Measurements from ENCODE around the gene SH3PXD2A.

The SH3PXD2A gene

DNA sequence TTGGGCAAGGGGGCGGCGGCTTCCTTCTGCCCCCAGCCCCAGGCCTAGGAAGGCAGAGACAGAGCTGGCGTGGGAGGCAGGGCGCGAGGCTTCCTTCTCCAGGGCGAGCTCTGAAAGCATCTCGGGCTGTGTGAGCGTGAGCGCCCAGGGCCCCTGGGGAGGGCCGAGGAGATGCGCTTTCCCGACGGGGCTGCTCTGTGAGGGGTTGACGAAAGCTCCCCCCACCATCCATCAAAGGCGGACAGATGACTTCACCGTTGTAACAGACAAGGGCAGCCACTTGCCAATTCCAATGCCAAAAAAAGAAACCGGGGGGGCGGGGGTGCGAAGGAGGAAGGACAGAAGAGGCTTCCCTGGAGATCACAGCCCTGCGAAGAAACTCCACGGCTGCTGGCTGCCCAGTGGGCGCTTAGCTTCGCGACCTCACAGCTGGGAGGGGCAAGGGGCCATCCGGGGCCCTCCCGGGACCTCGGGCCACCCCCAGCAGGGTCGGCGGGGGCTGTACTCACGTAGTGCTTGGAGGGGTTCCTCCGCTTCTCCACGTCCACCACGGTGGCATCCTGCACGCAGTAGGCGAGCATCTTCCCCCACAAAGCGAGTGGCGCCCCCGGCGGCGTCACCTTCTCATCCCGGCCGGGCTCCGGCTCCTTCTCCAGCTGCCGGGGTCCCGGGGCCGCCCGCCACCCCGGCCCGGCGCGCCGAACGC lies 537 bp downstream of the SH3PXD2A start:
- Histone ChIP-seq H3K4me1 (ENCODE audit: control insufficient read depth, insufficient read depth, low read length) (peaks cover 4% of the 10 kb centered on the region; the same call in 1 of the 2 replicates), H3K9me3 (ENCODE audit: control insufficient read depth, insufficient read depth, low read depth, low read length) (no peaks in the 10 kb centered on the region), H3K27ac (ENCODE audit: extremely low read depth, low read depth, low read length) (peak overlapping the region; percentile 56; the same call in 1 of the 2 replicates), H3K36me3 (ENCODE audit: control insufficient read depth in 2 of 2, insufficient read depth in 1 of 2, low read length in 2 of 2) (peaks cover 0 to 2% of the 10 kb centered on the region in 2 experiments; a peak in 1 of 3 replicates), H3K4me3 (ENCODE audit: low read depth, low read length) (peak overlapping the region; percentile 58)
- ChIA-PET POLR2A (interaction anchor here (0.9 to 1.5 kb wide), 3 partner anchors 21 to 169 kb away, joined by 3 to 9 read pairs (median 3); no protein-coding TSS in a partner anchor), CTCF (interaction anchor here (0.7 to 8.2 kb wide), 10 partner anchors 32 to 257 kb away, joined by 3 to 90 read pairs (median 4); no protein-coding TSS in a partner anchor)
- TF ChIP-seq WT1 (tag by site-specific recombination; IDR thresholded peaks at IDR 0.05), result peak; percentile 46; the same call in 1 of the 2 replicates
- peak; percentile 59 for TF ChIP-seq ZBTB8A (tag by site-specific recombination; IDR thresholded peaks at IDR 0.05)
- TF ChIP-seq ZNF23 (tag by site-specific recombination; IDR thresholded peaks at IDR 0.05; ENCODE audit: borderline replicate concordance), result no peak
- TF ChIP-seq ZNF211 (tag by site-specific recombination; IDR thresholded peaks at IDR 0.05; ENCODE audit: low read depth), result no peak
- TF ChIP-seq ZNF157 (tag by site-specific recombination; IDR thresholded peaks at IDR 0.05), result no peak
- TF ChIP-seq MZF1 (tag by site-specific recombination; IDR thresholded peaks at IDR 0.05; ENCODE audit: borderline replicate concordance), result no peak
- TF ChIP-seq, protein P1, sequence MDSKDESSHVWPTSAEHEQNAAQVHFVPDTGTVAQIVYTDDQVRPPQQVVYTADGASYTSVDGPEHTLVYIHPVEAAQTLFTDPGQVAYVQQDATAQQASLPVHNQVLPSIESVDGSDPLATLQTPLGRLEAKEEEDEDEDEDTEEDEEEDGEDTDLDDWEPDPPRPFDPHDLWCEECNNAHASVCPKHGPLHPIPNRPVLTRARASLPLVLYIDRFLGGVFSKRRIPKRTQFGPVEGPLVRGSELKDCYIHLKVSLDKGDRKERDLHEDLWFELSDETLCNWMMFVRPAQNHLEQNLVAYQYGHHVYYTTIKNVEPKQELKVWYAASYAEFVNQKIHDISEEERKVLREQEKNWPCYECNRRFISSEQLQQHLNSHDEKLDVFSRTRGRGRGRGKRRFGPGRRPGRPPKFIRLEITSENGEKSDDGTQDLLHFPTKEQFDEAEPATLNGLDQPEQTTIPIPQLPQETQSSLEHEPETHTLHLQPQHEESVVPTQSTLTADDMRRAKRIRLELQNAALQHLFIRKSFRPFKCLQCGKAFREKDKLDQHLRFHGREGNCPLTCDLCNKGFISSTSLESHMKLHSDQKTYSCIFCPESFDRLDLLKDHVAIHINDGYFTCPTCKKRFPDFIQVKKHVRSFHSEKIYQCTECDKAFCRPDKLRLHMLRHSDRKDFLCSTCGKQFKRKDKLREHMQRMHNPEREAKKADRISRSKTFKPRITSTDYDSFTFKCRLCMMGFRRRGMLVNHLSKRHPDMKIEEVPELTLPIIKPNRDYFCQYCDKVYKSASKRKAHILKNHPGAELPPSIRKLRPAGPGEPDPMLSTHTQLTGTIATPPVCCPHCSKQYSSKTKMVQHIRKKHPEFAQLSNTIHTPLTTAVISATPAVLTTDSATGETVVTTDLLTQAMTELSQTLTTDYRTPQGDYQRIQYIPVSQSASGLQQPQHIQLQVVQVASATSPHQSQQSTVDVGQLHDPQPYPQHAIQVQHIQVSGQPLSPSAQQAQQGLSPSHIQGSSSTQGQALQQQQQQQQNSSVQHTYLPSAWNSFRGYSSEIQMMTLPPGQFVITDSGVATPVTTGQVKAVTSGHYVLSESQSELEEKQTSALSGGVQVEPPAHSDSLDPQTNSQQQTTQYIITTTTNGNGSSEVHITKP (tag by site-specific recombination; IDR thresholded peaks at IDR 0.05), result peak; percentile 59; the same call in 1 of the 2 replicates
- TF ChIP-seq ZNF707 (tag by site-specific recombination; IDR thresholded peaks at IDR 0.05), result no peak
- TF ChIP-seq ZNF24 (tag by site-specific recombination; IDR thresholded peaks at IDR 0.05), result 0 out of 2 replicates have a peak, but pooled peaks have one; percentile 39
- no peak for TF ChIP-seq ZNF169 (tag by site-specific recombination; IDR thresholded peaks at IDR 0.05)
- TF ChIP-seq ZNF155 (tag by site-specific recombination; IDR thresholded peaks at IDR 0.05), result no peak
- TF ChIP-seq ZFP37 (tag by site-specific recombination; IDR thresholded peaks at IDR 0.05), result no peak
- TF ChIP-seq, protein P2, sequence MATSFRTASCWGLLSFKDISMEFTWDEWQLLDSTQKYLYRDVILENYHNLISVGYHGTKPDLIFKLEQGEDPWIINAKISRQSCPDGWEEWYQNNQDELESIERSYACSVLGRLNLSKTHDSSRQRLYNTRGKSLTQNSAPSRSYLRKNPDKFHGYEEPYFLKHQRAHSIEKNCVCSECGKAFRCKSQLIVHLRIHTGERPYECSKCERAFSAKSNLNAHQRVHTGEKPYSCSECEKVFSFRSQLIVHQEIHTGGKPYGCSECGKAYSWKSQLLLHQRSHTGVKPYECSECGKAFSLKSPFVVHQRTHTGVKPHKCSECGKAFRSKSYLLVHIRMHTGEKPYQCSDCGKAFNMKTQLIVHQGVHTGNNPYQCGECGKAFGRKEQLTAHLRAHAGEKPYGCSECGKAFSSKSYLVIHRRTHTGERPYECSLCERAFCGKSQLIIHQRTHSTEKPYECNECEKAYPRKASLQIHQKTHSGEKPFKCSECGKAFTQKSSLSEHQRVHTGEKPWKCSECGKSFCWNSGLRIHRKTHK (tag by site-specific recombination; IDR thresholded peaks at IDR 0.05), result no peak
- no peak for TF ChIP-seq REPIN1 (tag by site-specific recombination; IDR thresholded peaks at IDR 0.05; ENCODE audit: low read depth)
- TF ChIP-seq ZNF571 (tag by site-specific recombination; IDR thresholded peaks at IDR 0.05), result no peak
- no peak for TF ChIP-seq KLF9 (tag by site-specific recombination; IDR thresholded peaks at IDR 0.05; ENCODE audit: low read depth)
- TF ChIP-seq MEIS1 (CRISPR knock-in tag; IDR thresholded peaks at IDR 0.05; ENCODE audit: borderline replicate concordance), result no peak
- TF ChIP-seq SCRT1 (tag by site-specific recombination; IDR thresholded peaks at IDR 0.05; ENCODE audit: borderline replicate concordance), result no peak
- TF ChIP-seq KLF1 (tag by site-specific recombination; IDR thresholded peaks at IDR 0.05), result 0 out of 2 replicates have a peak, but pooled peaks have one; percentile 63
- TF ChIP-seq SETDB1 (IDR thresholded peaks at IDR 0.05; ENCODE audit: insufficient read length, low read length), result no peak
- TF ChIP-seq ZNF830 (tag by site-specific recombination; IDR thresholded peaks at IDR 0.05; ENCODE audit: low read depth), result no peak
- no peak for TF ChIP-seq ZNF530 (tag by site-specific recombination; IDR thresholded peaks at IDR 0.05; ENCODE audit: low read depth)
- peak; percentile 91 for TF ChIP-seq ZBTB17 (tag by site-specific recombination; IDR thresholded peaks at IDR 0.05)
- no peak for TF ChIP-seq OSR2 (tag by site-specific recombination; IDR thresholded peaks at IDR 0.05)
- TF ChIP-seq ZNF335 (tag by site-specific recombination; conservative IDR thresholded peaks at IDR 0.05), result peak; percentile 95
- TF ChIP-seq ZBTB21 (tag by site-specific recombination; IDR thresholded peaks at IDR 0.05), result no peak
- TF ChIP-seq, protein P3, sequence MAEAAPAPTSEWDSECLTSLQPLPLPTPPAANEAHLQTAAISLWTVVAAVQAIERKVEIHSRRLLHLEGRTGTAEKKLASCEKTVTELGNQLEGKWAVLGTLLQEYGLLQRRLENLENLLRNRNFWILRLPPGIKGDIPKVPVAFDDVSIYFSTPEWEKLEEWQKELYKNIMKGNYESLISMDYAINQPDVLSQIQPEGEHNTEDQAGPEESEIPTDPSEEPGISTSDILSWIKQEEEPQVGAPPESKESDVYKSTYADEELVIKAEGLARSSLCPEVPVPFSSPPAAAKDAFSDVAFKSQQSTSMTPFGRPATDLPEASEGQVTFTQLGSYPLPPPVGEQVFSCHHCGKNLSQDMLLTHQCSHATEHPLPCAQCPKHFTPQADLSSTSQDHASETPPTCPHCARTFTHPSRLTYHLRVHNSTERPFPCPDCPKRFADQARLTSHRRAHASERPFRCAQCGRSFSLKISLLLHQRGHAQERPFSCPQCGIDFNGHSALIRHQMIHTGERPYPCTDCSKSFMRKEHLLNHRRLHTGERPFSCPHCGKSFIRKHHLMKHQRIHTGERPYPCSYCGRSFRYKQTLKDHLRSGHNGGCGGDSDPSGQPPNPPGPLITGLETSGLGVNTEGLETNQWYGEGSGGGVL (tag by site-specific recombination; IDR thresholded peaks at IDR 0.05), result peak; percentile 96
- no peak for TF ChIP-seq ZNF146 (tag by site-specific recombination; IDR thresholded peaks at IDR 0.05)
- TF ChIP-seq, protein P4, sequence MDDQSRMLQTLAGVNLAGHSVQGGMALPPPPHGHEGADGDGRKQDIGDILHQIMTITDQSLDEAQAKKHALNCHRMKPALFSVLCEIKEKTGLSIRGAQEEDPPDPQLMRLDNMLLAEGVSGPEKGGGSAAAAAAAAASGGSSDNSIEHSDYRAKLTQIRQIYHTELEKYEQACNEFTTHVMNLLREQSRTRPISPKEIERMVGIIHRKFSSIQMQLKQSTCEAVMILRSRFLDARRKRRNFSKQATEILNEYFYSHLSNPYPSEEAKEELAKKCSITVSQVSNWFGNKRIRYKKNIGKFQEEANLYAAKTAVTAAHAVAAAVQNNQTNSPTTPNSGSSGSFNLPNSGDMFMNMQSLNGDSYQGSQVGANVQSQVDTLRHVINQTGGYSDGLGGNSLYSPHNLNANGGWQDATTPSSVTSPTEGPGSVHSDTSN (CRISPR knock-in tag; IDR thresholded peaks at IDR 0.05), result 0 out of 2 replicates have a peak, but pooled peaks have one; percentile 34
- no peak for TF ChIP-seq ZNF792 (tag by site-specific recombination; IDR thresholded peaks at IDR 0.05)
- no peak for TF ChIP-seq ZNF549 (tag by site-specific recombination; IDR thresholded peaks at IDR 0.05)
